ENCODE results near the gene POU2AF1. TPM values are rescaled to one million over a fixed set of nuclear protein-coding genes. Genes with fewer than 3 reads are reported as not detected.
"Not testable (repeated sequence)": the region's sequence is repeated elsewhere in the genome, so short reads cannot be mapped to it uniquely, and the experiment has no call there.

POU2AF1 gene
- total and polyA plus RNA-seq, 5 donors = 0.23 to 0.35 TPM; not detected in 3

DNA sequence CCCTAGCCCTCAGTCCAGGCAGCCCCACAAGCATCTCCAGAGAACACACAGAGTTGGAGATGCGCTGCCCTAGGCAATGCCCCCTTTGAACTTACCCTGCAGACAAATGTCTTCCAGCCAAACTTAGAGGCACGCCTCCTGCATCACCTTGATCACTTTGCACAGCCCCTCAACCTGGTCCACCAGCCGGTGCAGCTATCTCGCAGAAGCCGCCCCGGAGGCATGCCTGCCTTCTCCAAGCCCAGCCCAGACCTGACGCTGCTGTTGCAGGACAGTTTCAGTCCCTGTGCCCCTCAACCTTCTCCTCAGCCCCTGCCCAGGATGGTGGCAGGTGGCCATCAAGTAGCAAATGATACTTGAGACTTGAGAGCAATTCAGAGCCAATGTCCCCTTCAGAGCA, 16.7 kb upstream of the POU2AF1 start:
- Histone ChIP-seq H3K9me3 (ENCODE audit: control insufficient read depth, low read length) (no peaks in the 10 kb centered on the region), H3K27ac (ENCODE audit: low read length) (no peak overlapping the region), H3K4me3 (ENCODE audit: low read length) (no peak overlapping the region), H3K27me3 (ENCODE audit: control insufficient read depth, insufficient read depth) (no peaks in the 10 kb centered on the region), H3K4me1 (ENCODE audit: control insufficient read depth, insufficient read depth, low read length) (no peaks in the 10 kb centered on the region)
- 91% methylated on average over 7 of the region's 7 CpGs for WGBS
- DNase-seq (no peak), ATAC-seq (no peak)
- intact Hi-C loops (cut with DNase I) = no loop called here

DNA sequence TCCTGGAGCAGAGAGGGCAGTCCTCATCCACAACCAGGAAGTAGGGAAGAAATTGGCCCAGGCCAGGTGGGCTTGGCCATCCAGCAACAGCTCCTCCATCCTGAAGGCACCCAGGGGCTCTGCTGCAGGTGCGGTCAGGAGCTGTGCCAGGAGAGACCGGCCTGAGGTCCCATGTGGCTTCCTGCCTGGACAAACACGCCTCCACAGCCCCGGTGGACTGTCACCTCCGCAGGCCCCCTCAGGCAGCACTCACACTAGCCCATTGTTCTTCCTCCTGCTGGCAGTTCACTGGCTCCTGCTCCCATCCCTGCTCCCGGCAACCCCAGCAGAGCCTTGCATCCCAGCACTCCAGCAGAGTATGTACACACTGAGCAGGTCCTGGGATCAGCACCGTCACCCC, 16.0 kb upstream of the POU2AF1 start:
- H3K4me3 ChIP-seq (ENCODE audit: low read length) = no peak overlapping the region
- DNase-seq (no peak), ATAC-seq (no peak)
- no peaks in the 10 kb centered on the region for H3K4me1 ChIP-seq (ENCODE audit: control insufficient read depth, insufficient read depth, low read length)
- H3K27me3 ChIP-seq (ENCODE audit: control insufficient read depth, insufficient read depth) = no peaks in the 10 kb centered on the region
- intact Hi-C loops (cut with DNase I) = no loop called here
- no peaks in the 10 kb centered on the region for H3K9me3 ChIP-seq (ENCODE audit: control insufficient read depth, low read length)
- no peak overlapping the region for H3K27ac ChIP-seq (ENCODE audit: low read length)
- 62% methylated on average over 7 of the region's 7 CpGs for WGBS

DNA sequence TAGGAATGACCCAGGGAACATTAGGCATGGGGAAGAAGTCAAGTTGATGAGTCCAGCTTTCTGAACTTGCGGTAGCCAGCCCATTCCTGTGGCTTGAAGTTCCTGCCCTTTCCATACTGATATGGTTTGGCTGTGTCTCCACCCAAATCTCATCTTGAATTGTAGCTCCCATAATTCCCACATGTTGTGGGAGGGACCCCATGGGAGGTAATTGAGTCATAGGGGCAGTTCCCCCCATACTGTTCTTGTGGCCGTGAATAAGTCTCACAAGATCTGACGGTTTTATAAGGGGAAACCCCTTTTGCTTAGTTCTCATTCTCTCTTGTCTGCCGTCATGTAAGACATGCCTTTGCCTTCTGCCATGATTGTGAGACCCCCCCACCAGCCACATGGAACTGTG, 15.1 kb upstream of the POU2AF1 start:
- H3K4me3 ChIP-seq (ENCODE audit: low read length); H3K4me1 ChIP-seq (ENCODE audit: control insufficient read depth, insufficient read depth, low read length); H3K27me3 ChIP-seq (ENCODE audit: control insufficient read depth, insufficient read depth); H3K9me3 ChIP-seq (ENCODE audit: control insufficient read depth, low read length); ATAC-seq; intact Hi-C loops (cut with DNase I); DNase-seq; H3K27ac ChIP-seq (ENCODE audit: low read length): not testable (repeated sequence)
- WGBS = 64% methylated on average over 4 of the region's 4 CpGs

DNA sequence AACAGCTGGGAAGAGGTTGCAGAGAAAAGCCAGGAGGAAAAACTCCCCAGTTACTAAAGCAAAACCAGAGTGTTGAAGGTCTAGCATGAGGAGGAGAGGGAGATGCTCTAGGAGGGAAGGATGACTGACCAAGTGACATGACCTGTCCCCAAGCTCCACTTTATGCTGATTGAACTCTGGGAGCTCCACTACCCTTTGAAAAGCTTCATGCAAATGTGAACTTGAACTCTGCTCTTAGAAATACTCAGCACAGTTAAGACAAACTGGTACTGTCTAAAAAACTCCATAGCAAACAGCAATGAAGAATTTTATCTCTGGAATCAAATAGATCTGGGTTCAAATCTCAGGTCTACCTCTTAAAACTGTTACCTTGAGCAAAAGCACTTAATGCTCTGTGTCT, 14.5 kb upstream of the POU2AF1 start:
- H3K9me3 ChIP-seq (ENCODE audit: control insufficient read depth, low read length) = no peaks in the 10 kb centered on the region
- no peaks in the 10 kb centered on the region for H3K27me3 ChIP-seq (ENCODE audit: control insufficient read depth, insufficient read depth)
- H3K4me3 ChIP-seq (ENCODE audit: low read length) = no peak overlapping the region
- no peaks in the 10 kb centered on the region for H3K4me1 ChIP-seq (ENCODE audit: control insufficient read depth, insufficient read depth, low read length)
- H3K27ac ChIP-seq (ENCODE audit: low read length) = no peak overlapping the region
- no peak for ATAC-seq
- no peak for DNase-seq
- intact Hi-C loops (cut with DNase I) = no loop called here

DNA sequence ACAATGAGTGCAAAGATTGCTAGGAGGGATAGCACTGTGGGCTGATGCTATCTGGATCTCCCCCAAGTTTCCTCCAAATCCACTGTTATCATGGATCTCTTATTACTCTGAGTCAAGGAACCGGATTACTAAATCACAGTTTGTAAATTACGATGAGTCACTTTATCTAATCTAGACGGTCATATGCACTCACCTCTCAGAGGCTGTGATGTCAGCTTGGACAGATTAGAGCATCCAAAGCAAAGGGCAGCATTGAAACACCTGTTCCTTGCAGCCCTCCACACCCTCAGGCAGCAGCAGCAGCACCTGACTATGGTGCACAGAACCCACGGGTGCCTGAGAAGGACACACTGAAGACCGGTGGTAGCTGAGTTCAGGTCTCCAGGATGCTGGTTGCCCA, 14.0 kb upstream of the POU2AF1 start:
- ATAC-seq = no peak
- intact Hi-C loops (cut with DNase I) = no loop called here
- WGBS = 70% methylated on average over 5 of the region's 5 CpGs

DNA sequence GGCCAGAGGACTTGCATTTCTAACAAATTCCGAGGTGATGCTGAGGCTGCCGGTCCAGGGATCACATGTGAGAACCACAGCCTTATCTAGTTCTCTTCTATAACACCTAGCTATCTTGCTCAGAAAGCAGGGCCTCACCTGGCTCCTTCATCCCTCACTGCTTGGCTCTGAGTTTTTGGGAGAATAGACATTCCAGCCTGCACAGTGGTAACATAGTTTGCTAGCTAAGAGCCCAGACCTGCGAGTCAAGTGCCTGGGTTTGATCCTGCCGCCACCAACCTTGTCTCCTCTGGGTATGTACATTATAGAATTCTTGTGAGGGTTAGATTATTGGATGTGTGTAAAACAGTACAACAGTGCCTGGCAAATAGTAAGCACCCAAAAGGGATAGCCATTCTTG, 13.5 kb upstream of the POU2AF1 start:
- WGBS = 95% methylated on average over 4 of the region's 4 CpGs
- H3K4me3 ChIP-seq (ENCODE audit: low read length) = no peak overlapping the region
- H3K4me1 ChIP-seq (ENCODE audit: control insufficient read depth, insufficient read depth, low read length) = no peaks in the 10 kb centered on the region
- ATAC-seq = no peak
- no peaks in the 10 kb centered on the region for H3K9me3 ChIP-seq (ENCODE audit: control insufficient read depth, low read length)
- intact Hi-C loops (cut with DNase I) = no loop called here
- no peak for DNase-seq
- no peak overlapping the region for H3K27ac ChIP-seq (ENCODE audit: low read length)
- no peaks in the 10 kb centered on the region for H3K27me3 ChIP-seq (ENCODE audit: control insufficient read depth, insufficient read depth)

More for the DNA sequence above, 14.0 kb upstream of the POU2AF1 start:
- Histone ChIP-seq H3K4me1 (ENCODE audit: control insufficient read depth, insufficient read depth, low read length) (no peaks in the 10 kb centered on the region), H3K27ac (ENCODE audit: low read length) (no peak overlapping the region), H3K4me3 (ENCODE audit: low read length) (no peak overlapping the region), H3K27me3 (ENCODE audit: control insufficient read depth, insufficient read depth) (no peaks in the 10 kb centered on the region), H3K9me3 (ENCODE audit: control insufficient read depth, low read length) (no peaks in the 10 kb centered on the region)
- DNase-seq = no peak

DNA sequence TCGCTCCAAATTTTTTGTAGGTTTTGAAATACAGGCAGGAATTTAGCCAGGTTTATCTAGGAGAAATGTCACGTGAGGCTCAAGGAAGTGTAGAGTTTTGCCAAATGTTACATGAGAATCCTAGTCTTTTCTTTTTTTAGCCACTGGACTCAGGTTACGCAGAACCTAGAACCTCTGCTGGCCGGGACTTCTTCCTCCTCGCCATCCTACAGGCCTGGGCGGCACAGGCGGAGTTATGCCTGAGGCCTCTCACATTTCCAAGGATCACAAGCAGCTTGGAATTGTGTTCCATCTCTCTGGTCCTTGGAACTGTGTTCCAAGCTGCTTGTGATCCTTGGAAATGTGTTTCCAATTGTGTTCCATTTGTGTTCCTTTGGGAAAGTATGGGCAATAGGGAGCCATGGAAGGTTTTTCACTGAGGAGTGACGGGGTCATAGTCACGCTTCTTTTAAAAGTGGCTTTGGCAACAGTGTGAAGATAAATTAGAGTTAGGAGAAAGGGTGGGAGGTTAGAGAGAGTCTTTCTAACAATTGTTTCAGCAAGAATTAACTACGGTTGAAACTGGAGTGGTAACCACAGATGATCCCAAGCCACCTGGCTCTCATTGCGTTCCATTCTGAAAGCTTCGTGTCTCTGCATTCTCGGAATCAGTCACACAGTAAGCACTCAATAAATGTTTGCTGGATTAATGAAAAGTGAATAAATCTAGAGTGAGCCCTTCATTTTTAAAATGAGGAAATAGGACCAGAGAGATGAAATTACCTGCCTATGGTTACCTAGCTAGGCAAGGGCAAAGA, 12.5 kb upstream of the POU2AF1 start:
- no peak for ATAC-seq
- 85% methylated on average over 13 of the region's 13 CpGs for WGBS
- intact Hi-C loops (cut with DNase I) = no loop called here

DNA sequence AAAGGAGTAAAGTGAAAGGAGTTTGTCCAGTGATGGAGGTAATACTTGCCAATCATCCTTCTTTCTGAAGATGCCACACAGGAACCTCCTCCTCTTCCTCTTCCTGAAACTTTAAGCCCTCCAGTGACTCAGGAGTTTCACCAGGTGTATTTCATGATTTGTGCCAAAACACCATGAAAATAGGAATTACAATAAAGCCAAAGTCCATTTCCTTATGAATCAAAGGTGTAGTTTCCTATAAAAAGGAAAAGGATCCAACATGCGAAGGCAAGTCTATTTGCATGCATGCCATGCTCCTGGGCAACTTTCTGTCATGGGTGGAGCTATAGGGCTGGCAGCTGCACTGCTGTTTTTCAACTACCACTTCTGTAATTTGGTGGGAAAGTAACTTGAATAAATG, 9.8 kb upstream of the POU2AF1 start:
- WGBS = 82% methylated on average over 1 of the region's 1 CpG
- intact Hi-C loops (cut with DNase I) = no loop called here
- no peak for ATAC-seq

More for the DNA sequence above, 12.5 kb upstream of the POU2AF1 start:
- DNase-seq = no peak
- no peak overlapping the region for H3K27ac ChIP-seq (ENCODE audit: low read length)
- no peaks in the 10 kb centered on the region for H3K4me1 ChIP-seq (ENCODE audit: control insufficient read depth, insufficient read depth, low read length)
- no peaks in the 10 kb centered on the region for H3K27me3 ChIP-seq (ENCODE audit: control insufficient read depth, insufficient read depth)
- no peak overlapping the region for H3K4me3 ChIP-seq (ENCODE audit: low read length)
- H3K9me3 ChIP-seq (ENCODE audit: control insufficient read depth, low read length) = no peaks in the 10 kb centered on the region

DNA sequence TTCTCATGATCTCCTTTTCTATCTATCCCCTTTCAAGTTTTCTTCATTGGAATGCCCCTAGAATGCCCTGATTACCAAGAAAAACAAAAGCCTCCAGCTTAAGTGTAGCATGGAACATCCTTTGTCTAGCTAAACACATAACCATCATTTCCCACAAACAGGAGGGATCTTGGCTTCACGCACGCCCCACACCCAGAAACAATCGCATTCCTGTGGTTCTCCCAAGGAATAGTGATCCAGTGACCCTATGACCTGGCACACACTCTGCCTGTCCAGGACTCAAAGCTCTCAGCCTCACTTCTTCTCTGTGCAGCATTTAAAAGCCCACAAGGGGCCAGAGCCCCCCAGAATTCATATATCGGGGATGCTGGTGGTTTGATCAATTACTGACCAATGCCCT, 9.3 kb upstream of the POU2AF1 start:
- ATAC-seq = no peak
- no peaks in the 10 kb centered on the region for H3K27me3 ChIP-seq (ENCODE audit: control insufficient read depth, insufficient read depth)
- no peaks in the 10 kb centered on the region for H3K4me1 ChIP-seq (ENCODE audit: control insufficient read depth, insufficient read depth, low read length)
- H3K9me3 ChIP-seq (ENCODE audit: control insufficient read depth, low read length) = no peaks in the 10 kb centered on the region
- no peak overlapping the region for H3K27ac ChIP-seq (ENCODE audit: low read length)
- intact Hi-C loops (cut with DNase I) = no loop called here
- 94% methylated on average over 4 of the region's 4 CpGs for WGBS
- H3K4me3 ChIP-seq (ENCODE audit: low read length) = no peak overlapping the region
- DNase-seq = no peak

More for the DNA sequence above, 9.8 kb upstream of the POU2AF1 start:
- DNase-seq = no peak
- Histone ChIP-seq H3K4me1 (ENCODE audit: control insufficient read depth, insufficient read depth, low read length) (no peaks in the 10 kb centered on the region), H3K9me3 (ENCODE audit: control insufficient read depth, low read length) (no peaks in the 10 kb centered on the region), H3K27me3 (ENCODE audit: control insufficient read depth, insufficient read depth) (no peaks in the 10 kb centered on the region), H3K27ac (ENCODE audit: low read length) (no peak overlapping the region), H3K4me3 (ENCODE audit: low read length) (no peak overlapping the region)

DNA sequence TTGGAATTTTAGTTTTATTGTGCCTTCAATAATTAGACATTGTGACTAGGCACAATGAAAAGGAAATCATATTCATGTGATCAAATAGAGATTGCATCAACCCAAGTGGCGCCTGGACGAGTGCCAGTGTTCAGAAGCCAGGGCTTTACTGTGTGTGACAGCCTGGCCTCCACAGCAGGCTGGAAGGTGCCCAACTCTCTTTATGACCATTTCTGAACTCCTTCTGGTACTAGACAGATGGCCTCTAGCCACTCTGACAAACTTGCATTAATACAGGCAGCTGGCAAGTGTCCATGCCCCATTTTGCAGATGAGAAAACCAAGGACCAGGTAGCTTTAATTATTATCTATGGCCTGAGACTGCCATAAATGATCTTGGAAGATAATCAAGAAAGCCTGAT, 8.3 kb upstream of the POU2AF1 start:
- WGBS = 84% methylated on average over 2 of the region's 2 CpGs
- ATAC-seq = no peak

DNA sequence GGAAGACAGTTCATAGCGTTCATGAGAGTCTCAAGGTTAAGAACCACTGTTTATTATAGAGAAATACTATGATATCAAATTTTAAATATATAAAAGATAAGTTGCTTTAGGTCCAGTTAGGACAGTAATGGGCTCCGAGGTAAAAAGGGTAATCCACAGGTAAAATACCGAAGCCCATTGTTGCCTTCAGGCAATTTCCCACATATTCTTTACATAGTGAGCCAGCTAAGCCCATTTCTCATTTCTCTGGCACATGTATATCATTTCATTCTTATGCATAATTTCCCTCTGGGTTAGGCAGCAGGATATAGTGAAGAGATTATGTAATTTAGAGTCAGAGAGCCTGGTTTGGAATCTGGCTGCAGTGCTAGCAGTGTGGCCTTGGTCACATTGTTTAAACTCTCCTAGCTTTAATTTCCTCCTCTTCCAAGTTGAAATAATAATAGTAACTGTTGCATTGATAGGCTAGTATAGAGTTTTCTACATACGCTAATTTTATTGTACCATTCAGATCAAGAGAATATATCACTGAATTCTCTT, 7.6 kb upstream of the POU2AF1 start:
- Histone ChIP-seq H3K27me3 (ENCODE audit: control insufficient read depth, insufficient read depth) (no peaks in the 10 kb centered on the region), H3K27ac (ENCODE audit: low read length) (no peak overlapping the region), H3K4me1 (ENCODE audit: control insufficient read depth, insufficient read depth, low read length) (no peaks in the 10 kb centered on the region), H3K9me3 (ENCODE audit: control insufficient read depth, low read length) (no peaks in the 10 kb centered on the region), H3K4me3 (ENCODE audit: low read length) (no peak overlapping the region)
- DNase-seq (no peak), ATAC-seq (no peak)
- 92% methylated on average over 4 of the region's 4 CpGs for WGBS
- intact Hi-C loops (cut with DNase I) = no loop called here

More for the DNA sequence above, 8.3 kb upstream of the POU2AF1 start:
- Histone ChIP-seq H3K27me3 (ENCODE audit: control insufficient read depth, insufficient read depth) (no peaks in the 10 kb centered on the region), H3K27ac (ENCODE audit: low read length) (no peak overlapping the region), H3K4me3 (ENCODE audit: low read length) (no peak overlapping the region), H3K4me1 (ENCODE audit: control insufficient read depth, insufficient read depth, low read length) (no peaks in the 10 kb centered on the region), H3K9me3 (ENCODE audit: control insufficient read depth, low read length) (no peaks in the 10 kb centered on the region)
- peak in 1 of 3 donors; percentile 52 for DNase-seq
- intact Hi-C loops (cut with DNase I) = no loop called here

Measured in right cardiac atrium (tissue), 5 donors.